B cell (primary cell): ENCODE results near the gene PCDHA7. TPM values are rescaled to one million over a fixed set of nuclear protein-coding genes. Genes with fewer than 3 reads are reported as not detected.

Experiments used
- ATAC-seq: fragments of 200-7000 bp; cut with Tn5 transposase; one replicate; pipeline ENCODE4 v1.10.0; 2021; ENCODE audit warnings: low read depth, mild to moderate bottlenecking, moderate number of reproducible peaks, moderate library complexity
- CTCF ChIA-PET: fragments of 350-600 bp; sonication (Branson Sonifier 250); formaldehyde crosslinking; loops from one replicate; lab custom pipeline; 2021; ENCODE audit warnings: antibody characterized with exemption, inconsistent platforms; lab: Charles Lee
- POLR2A ChIA-PET: fragments of 350-600 bp; sonication (Branson Sonifier 250); formaldehyde crosslinking; loops from one replicate; lab custom pipeline; 2021; ENCODE audit warnings: antibody characterized with exemption; lab: Charles Lee
- DNase-seq: peaks from one replicate; pipeline ENCODE4 v3.0.0; 2013
- H2AFZ ChIP-seq: 2 replicates; pipeline ENCODE4 v1.6.1; 2012; ENCODE audit warnings: mild to moderate bottlenecking, low read depth, low read length; ENCODE audit not compliant: insufficient read depth, poor library complexity, severe bottlenecking
- H3K27ac ChIP-seq, 2 donors: 1 replicate in 1 of 2; 2 replicates in 1 of 2; pipeline ENCODE4 v1.5.1; 2012 to 2013; ENCODE audit warnings: low read length in 2 of 2, mild to moderate bottlenecking in 2 of 2, moderate library complexity in 1 of 2
- H3K27me3 ChIP-seq, 4 experiments: fragments of 200-600 bp in 1 of 4; sonication (generic) in 1 of 4; replicated peaks in 1 of 4; 1 replicate in 2 of 4; 2 replicates in 2 of 4; pipeline versions ENCODE4 v1.6.1 to v1.7.0; 2013 to 2016; ENCODE audit warnings: low read length in 3 of 4, mild to moderate bottlenecking in 2 of 4, mixed read lengths in 1 of 4, moderate library complexity in 1 of 4; ENCODE audit not compliant: insufficient read depth in 4 of 4, control insufficient read depth in 3 of 4; ENCODE audit errors: control extremely low read depth in 1 of 4
- H3K36me3 ChIP-seq, 2 experiments: replicated peaks in 1 of 2; 1 replicate in 1 of 2; 2 replicates in 1 of 2; pipeline versions ENCODE4 v1.6.1 to v1.7.1; 2013; ENCODE audit warnings: low read length in 1 of 2; ENCODE audit not compliant: insufficient read depth in 2 of 2, control insufficient read depth in 1 of 2; ENCODE audit errors: control extremely low read depth in 1 of 2, extremely low read depth in 1 of 2
- H3K4me1 ChIP-seq, 2 donors: fragments of 200-600 bp in 1 of 2; sonication (generic) in 1 of 2; 1 replicate in 1 of 2; 2 replicates in 1 of 2; pipeline versions ENCODE4 v1.5.1 to v1.6.1; 2013 to 2017; ENCODE audit warnings: low read length in 2 of 2; ENCODE audit not compliant: control insufficient read depth in 2 of 2, insufficient read depth in 2 of 2
- H3K4me2 ChIP-seq: replicated peaks from 2 replicates; pipeline ENCODE3; 2012; ENCODE audit warnings: mild to moderate bottlenecking, low read depth, low read length; ENCODE audit not compliant: poor library complexity, severe bottlenecking
- H3K4me3 ChIP-seq, 5 experiments: fragments of 200-600 bp in 1 of 5; sonication (generic) in 1 of 5; 1 replicate in 3 of 5; 2 replicates in 2 of 5; pipeline versions ENCODE4 v1.5.1 to v1.7.0; 2011 to 2016; ENCODE audit warnings: low read length in 4 of 5, mild to moderate bottlenecking in 4 of 5, low read depth in 2 of 5, control low read depth in 1 of 5, moderate library complexity in 1 of 5; ENCODE audit not compliant: insufficient read depth in 1 of 5; ENCODE audit errors: control extremely low read depth in 1 of 5, extremely low read depth in 1 of 5
- H3K79me2 ChIP-seq: fragments of 200-600 bp; sonication (generic); one replicate; pipeline ENCODE4 v1.6.0; 2016; ENCODE audit warnings: low read length; ENCODE audit not compliant: control insufficient read depth, insufficient read depth
- H3K9ac ChIP-seq: fragments of 200-600 bp; sonication (generic); 2 replicates; pipeline ENCODE4 v1.6.1; 2017; ENCODE audit warnings: mild to moderate bottlenecking, low read length, moderate library complexity
- H3K9me3 ChIP-seq, 3 donors: one replicate each; pipeline versions ENCODE4 v1.6.1 to v1.7.1; 2013; ENCODE audit warnings: low read length in 2 of 3; ENCODE audit not compliant: control insufficient read depth in 2 of 3, insufficient read depth in 1 of 3; ENCODE audit errors: control extremely low read depth in 1 of 3
- H4K20me1 ChIP-seq: 2 replicates; pipeline ENCODE4 v1.6.0; 2012; ENCODE audit warnings: mild to moderate bottlenecking, low read length; ENCODE audit not compliant: insufficient read depth, control insufficient read depth, poor library complexity, severe bottlenecking
- H3K27ac Mint-ChIP-seq: one replicate; pipeline ENCODE4 v1.8.0; 2021; ENCODE audit warnings: mixed read lengths
- H3K27me3 Mint-ChIP-seq: one replicate; pipeline ENCODE4 v1.8.0; 2021; ENCODE audit warnings: mixed read lengths
- H3K4me1 Mint-ChIP-seq: one replicate; pipeline ENCODE4 v1.8.0; 2021; ENCODE audit warnings: mixed read lengths
- H3K4me3 Mint-ChIP-seq: one replicate; pipeline ENCODE4 v1.8.0; 2021; ENCODE audit warnings: mixed read lengths
- H3K9me3 Mint-ChIP-seq: one replicate; pipeline ENCODE4 v1.8.0; 2022; ENCODE audit warnings: mixed read lengths; ENCODE audit not compliant: insufficient read depth
- EZH2 ChIP-seq: IDR thresholded peaks from 2 replicates; pipeline ENCODE4 v1.6.1; 2012; ENCODE audit warnings: borderline replicate concordance, low read depth, mild to moderate bottlenecking, moderate library complexity, low read length; ENCODE audit not compliant: insufficient read depth, poor library complexity, severe bottlenecking
- WGBS: methylation state at CpG from one replicate; pipeline ENCODE4 v1.1.5; 2013; ENCODE audit warnings: missing lambda C conversion rate; ENCODE audit not compliant: insufficient coverage; 5-methylcytosine and 5-hydroxymethylcytosine counted together
- intact Hi-C: fragments of 100-400 bp; cut with micrococcal nuclease; formaldehyde crosslinking; loops from one replicate; pipeline ENCODE4 v1.10.0; 2022
- polyA plus RNA-seq: library from polyadenylated mRNA; depleted of rRNA; stranded (reverse); fragments of >200 nt; gene quantifications from 2 replicates; pipeline ENCODE4 v1.2.3, GENCODE V29; 2012
- total RNA-seq, 2 donors: library from RNA; stranded (reverse); fragments of 120-200 nt in 1 of 2; gene quantifications; 1 replicate in 1 of 2; 2 replicates in 1 of 2; pipeline versions ENCODE4 v1.2.3 to v1.2.4, GENCODE V29; 2013 to 2022
- TF ChIP-seq, protein P1 (sequence below): fragments of 200-600 bp; IDR thresholded peaks from one replicate; pipeline ENCODE4 v1.8.0; 2022; ENCODE audit warnings: antibody characterized with exemption, mild to moderate bottlenecking

PCDHA7 gene
- total and polyA plus RNA-seq, 2 donors (not counting 1 experiment from before 2014, with no cell fraction given), result 0.03 TPM; not detected in 1

DNA sequence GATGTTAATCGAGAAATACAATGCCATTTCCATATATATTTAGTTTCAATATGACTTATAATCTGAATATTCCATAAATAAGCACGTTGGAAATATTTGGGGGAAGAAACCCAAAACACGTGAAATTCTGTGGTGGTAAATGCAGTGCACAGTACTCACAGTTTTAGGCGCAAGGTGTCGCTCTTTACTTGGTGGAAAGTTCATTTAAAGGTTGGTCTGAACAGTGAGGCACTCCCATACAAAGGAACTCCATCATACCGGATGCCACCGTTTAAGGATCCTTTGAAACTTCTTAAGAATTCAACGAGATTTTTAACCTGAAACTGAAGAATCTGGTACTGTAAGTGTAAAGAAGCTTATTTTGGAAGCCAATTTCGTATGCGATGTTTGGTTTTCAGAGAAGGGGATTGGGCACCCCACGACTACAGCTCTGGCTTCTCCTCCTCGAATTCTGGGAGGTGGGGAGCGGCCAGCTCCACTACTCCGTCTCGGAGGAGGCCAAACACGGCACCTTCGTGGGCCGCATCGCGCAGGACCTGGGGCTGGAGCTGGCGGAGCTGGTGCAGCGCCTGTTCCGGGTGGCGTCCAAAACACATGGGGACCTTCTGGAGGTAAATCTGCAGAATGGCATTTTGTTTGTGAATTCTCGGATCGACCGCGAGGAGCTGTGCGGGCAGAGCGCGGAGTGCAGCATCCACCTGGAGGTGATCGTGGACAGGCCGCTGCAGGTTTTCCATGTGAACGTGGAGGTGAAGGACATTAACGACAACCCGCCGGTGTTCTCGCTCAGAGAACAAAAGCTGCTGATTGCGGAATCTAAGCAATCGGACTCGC is 34.9 kb downstream of the PCDHA7 start, which contains the start of gene PCDHA11:
Gene PCDHA11 (plus strand): TSS at position 237 of the 834 bp plus-strand sequence. CDS start 147 bp downstream, at position 384.
- ATAC-seq (no peak), DNase-seq (no peak)
- Histone ChIP-seq H3K9me3 (peaks cover 4 to 25% (median 6%) of the 10 kb centered on the region in 3 donors), H3K4me1 (no peaks in the 10 kb centered on the region), H3K4me2 (no peak within 1 kb of the TSS), H3K27me3 (peaks cover 0 to 8% (median 0%) of the 10 kb centered on the region in 4 experiments), H3K79me2 (no peaks in the 10 kb centered on the region), H3K9ac (no peak within 1 kb of the TSS), H3K27ac (no peak within 1 kb of the TSS), H3K4me3 (no peak within 1 kb of the TSS), H2AFZ (no peak within 1 kb of the TSS), H3K36me3 (no peaks in the 10 kb centered on the region), H4K20me1 (no peaks in the 10 kb centered on the region)
- no peaks in the 10 kb centered on the region for H3K4me1 Mint-ChIP-seq
- no peaks in the 10 kb centered on the region for H3K9me3 Mint-ChIP-seq
- intact Hi-C loops, result no loop called here
- peaks cover 4% of the 10 kb centered on the region for H3K27me3 Mint-ChIP-seq
- no peak within 1 kb of the TSS for H3K27ac Mint-ChIP-seq
- WGBS, result 32% methylated on average over 33 of the region's 41 CpGs
- POLR2A ChIA-PET, result no interaction called here
- CTCF ChIA-PET, result no interaction called here
- TF ChIP-seq, protein P1, sequence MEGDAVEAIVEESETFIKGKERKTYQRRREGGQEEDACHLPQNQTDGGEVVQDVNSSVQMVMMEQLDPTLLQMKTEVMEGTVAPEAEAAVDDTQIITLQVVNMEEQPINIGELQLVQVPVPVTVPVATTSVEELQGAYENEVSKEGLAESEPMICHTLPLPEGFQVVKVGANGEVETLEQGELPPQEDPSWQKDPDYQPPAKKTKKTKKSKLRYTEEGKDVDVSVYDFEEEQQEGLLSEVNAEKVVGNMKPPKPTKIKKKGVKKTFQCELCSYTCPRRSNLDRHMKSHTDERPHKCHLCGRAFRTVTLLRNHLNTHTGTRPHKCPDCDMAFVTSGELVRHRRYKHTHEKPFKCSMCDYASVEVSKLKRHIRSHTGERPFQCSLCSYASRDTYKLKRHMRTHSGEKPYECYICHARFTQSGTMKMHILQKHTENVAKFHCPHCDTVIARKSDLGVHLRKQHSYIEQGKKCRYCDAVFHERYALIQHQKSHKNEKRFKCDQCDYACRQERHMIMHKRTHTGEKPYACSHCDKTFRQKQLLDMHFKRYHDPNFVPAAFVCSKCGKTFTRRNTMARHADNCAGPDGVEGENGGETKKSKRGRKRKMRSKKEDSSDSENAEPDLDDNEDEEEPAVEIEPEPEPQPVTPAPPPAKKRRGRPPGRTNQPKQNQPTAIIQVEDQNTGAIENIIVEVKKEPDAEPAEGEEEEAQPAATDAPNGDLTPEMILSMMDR, result no peak
- TF ChIP-seq EZH2, result no peak
- no peak within 1 kb of the TSS for H3K4me3 Mint-ChIP-seq

DNA sequence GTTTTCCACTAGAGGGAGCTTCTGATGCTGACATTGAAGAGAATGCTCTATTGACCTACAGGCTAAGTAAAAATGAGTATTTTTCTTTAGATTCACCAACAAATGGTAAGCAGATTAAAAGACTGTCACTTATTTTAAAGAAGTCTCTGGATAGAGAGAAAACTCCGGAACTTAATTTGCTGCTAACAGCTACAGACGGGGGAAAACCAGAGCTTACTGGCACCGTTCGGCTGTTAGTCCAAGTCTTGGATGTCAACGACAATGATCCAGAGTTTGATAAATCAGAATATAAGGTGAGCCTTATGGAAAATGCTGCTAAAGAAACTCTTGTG is 35.5 kb downstream of the PCDHA7 start:
- H3K36me3 ChIP-seq, result no peaks in the 10 kb centered on the region
- POLR2A ChIA-PET, result no interaction called here
- DNase-seq, result no peak
- CTCF ChIA-PET, result no interaction called here
- H2AFZ ChIP-seq, result no peak overlapping the region
- no peaks in the 10 kb centered on the region for H3K4me1 ChIP-seq
- no peaks in the 10 kb centered on the region for H3K79me2 ChIP-seq
- Mint-ChIP-seq H3K9me3 (no peaks in the 10 kb centered on the region), H3K27ac (no peak overlapping the region), H3K27me3 (peaks cover 4% of the 10 kb centered on the region), H3K4me1 (no peaks in the 10 kb centered on the region), H3K4me3 (no peak overlapping the region)
- H3K9ac ChIP-seq, result no peak overlapping the region
- TF ChIP-seq, protein P1, result no peak
- TF ChIP-seq EZH2, result no peak
- H3K4me3 ChIP-seq, result no peak overlapping the region
- 56% methylated on average over 5 of the region's 5 CpGs for WGBS
- ATAC-seq, result no peak
- H3K4me2 ChIP-seq, result no peak overlapping the region
- H4K20me1 ChIP-seq, result no peaks in the 10 kb centered on the region
- peaks cover 4 to 25% (median 6%) of the 10 kb centered on the region in 3 donors for H3K9me3 ChIP-seq
- intact Hi-C loops, result no loop called here
- H3K27me3 ChIP-seq, result peaks cover 0 to 8% (median 2%) of the 10 kb centered on the region in 4 experiments
- H3K27ac ChIP-seq, result no peak overlapping the region
